ENCODE results near the gene IL17RD. TPM values are rescaled to one million over a fixed set of nuclear protein-coding genes. Genes with fewer than 3 reads are reported as not detected.

The IL17RD gene
- total RNA-seq, 1 experiment from 2014 or later = 31.7 TPM

- Histone ChIP-seq H2BK20ac (ENCODE audit: low read depth, low read length, poor library complexity, severe bottlenecking) (no peak within 1 kb of the TSS), H3K18ac (ENCODE audit: insufficient read length, low read depth, low read length) (no peak within 1 kb of the TSS), H4K8ac (replicated peaks; ENCODE audit: insufficient read length, low read depth, low read length) (no peak within 1 kb of the TSS), H2BK12ac (ENCODE audit: insufficient read length, low read depth, low read length) (no peak within 1 kb of the TSS), H3K79me1 (ENCODE audit: insufficient read depth, low read depth, low read length, poor library complexity, severe bottlenecking) (no peaks in the 10 kb centered on the region), H3K9me3 (ENCODE audit: control insufficient read depth, low read depth, low read length) (no peaks in the 10 kb centered on the region), H3K4me2 (ENCODE audit: insufficient read depth, insufficient read length, low read length) (peak within 1 kb of the TSS; percentile 31), H3K79me2 (ENCODE audit: insufficient read depth, low read length) (no peaks in the 10 kb centered on the region), H3K14ac (ENCODE audit: insufficient read depth, low read length) (no peak within 1 kb of the TSS), H2BK5ac (ENCODE audit: insufficient read length, low read length) (no peak within 1 kb of the TSS), H3K27me3 (ENCODE audit: insufficient read depth, low read length) (no peaks in the 10 kb centered on the region), H3K9ac (ENCODE audit: extremely low read depth, insufficient read length, low read length) (no peak within 1 kb of the TSS), H4K5ac (ENCODE audit: insufficient read length, low read depth, low read length) (no peak within 1 kb of the TSS), H2AFZ (ENCODE audit: low read length) (no peak within 1 kb of the TSS), H3K23me2 (ENCODE audit: insufficient read length, low read depth, low read length, poor library complexity, severe bottlenecking) (no peaks in the 10 kb centered on the region), H2BK15ac (ENCODE audit: low read depth, low read length) (no peak within 1 kb of the TSS), H3K4me1 (ENCODE audit: insufficient read depth, low read length) (peaks cover 3% of the 10 kb centered on the region; the same call in 1 of the 2 replicates), H4K20me1 (ENCODE audit: control insufficient read depth, insufficient read depth, insufficient read length) (no peaks in the 10 kb centered on the region), H2AK5ac (ENCODE audit: insufficient read length, low read length) (no peak within 1 kb of the TSS), H3K27ac (ENCODE audit: insufficient read length, low read depth, low read length) (no peak within 1 kb of the TSS), H3K56ac (ENCODE audit: insufficient read length, low read depth, low read length) (no peak within 1 kb of the TSS), H3T11ph (ENCODE audit: low read length) (no peak within 1 kb of the TSS), H4K91ac (ENCODE audit: insufficient read length, low read depth, low read length) (no peak within 1 kb of the TSS), H2BK120ac (ENCODE audit: low read depth, low read length, poor library complexity, severe bottlenecking) (no peak within 1 kb of the TSS), H3K23ac (ENCODE audit: insufficient read length, low read depth, low read length) (no peak within 1 kb of the TSS), H3K4ac (ENCODE audit: low read depth, low read length) (no peak within 1 kb of the TSS)
- Mint-ChIP-seq H3K9me3 (no peaks in the 10 kb centered on the region), H3K27ac (peak within 1 kb of the TSS; percentile 73 to 95 (median 93); a peak in 6 of 7 replicates), H3K4me3 (peak within 1 kb of the TSS; percentile 76 to 78), H3K4me1 (peaks cover 32 to 35% of the 10 kb centered on the region in 2 experiments), H3K36me3 (ENCODE audit: insufficient read depth in 1 of 3, low read depth in 3 of 3) (no peaks in the 10 kb centered on the region; a peak in 2 of 7 replicates), H3K27me3 (ENCODE audit: low read depth) (no peaks in the 10 kb centered on the region; the same call in 1 of the 2 replicates)
- TF ChIP-seq CTCF (conservative IDR thresholded peaks at IDR 0.05) = no peak
- whole genome bisulfite sequencing (ENCODE audit: extremely low coverage, insufficient read length, low lambda C conversion rate) = no CpG with 5 or more reads among the region's 4 CpGs
- peak; percentile 89 for DNase-seq
Observed at GRCh38 chr3:57199895-57200297, 34.7 kb upstream of the IL17RD start, which contains the start of gene HESX1. Gene HESX1, minus strand, starts transcription at chr3:57199978. Its CDS starts 60 bp downstream, at chr3:57199918.
